Stimulated activated CD4-positive, alpha-beta T cell treated with anti-CD3 and anti-CD28 coated beads, Interleukin-1b, Interleukin-23, amount 100 ng/mL, for 1 hour (primary cell): ENCODE results near the gene SIX5.

Experiments
- DNase-seq, 2 donors: peaks; one replicate each; pipeline ENCODE4 v3.0.0-alpha.2; 2020; ENCODE audit warnings: low read depth in 2 of 2

Gene SIX5

GRCh38 chr19:45792470-45793177 is 23.6 kb upstream of the SIX5 start, which contains the start of gene DMWD:
DMWD (minus strand) TSS chr19:45792845; CDS start chr19:45792756, 89 bp downstream.
- peak; percentile 98 to 99 for DNase-seq

- DNase-seq = no peak
Measured at GRCh38 chr19:45791744-45792469, 22.9 kb upstream of the SIX5 start.

- no peak for DNase-seq
Measured at GRCh38 chr19:45790942-45791341, 21.9 kb upstream of the SIX5 start.

- no peak for DNase-seq
Measured at GRCh38 chr19:45789035-45789786, 20.2 kb upstream of the SIX5 start.

- no peak for DNase-seq
Measured at GRCh38 chr19:45786533-45786894, 17.5 kb upstream of the SIX5 start.

GRCh38 chr19:45785781-45786532 is 16.9 kb upstream of the SIX5 start:
- DNase-seq = no peak

GRCh38 chr19:45785097-45785496 is 16.0 kb upstream of the SIX5 start:
- no peak for DNase-seq

GRCh38 chr19:45784096-45784495 is 15.0 kb upstream of the SIX5 start:
- no peak for DNase-seq

- DNase-seq = no peak
Measured at GRCh38 chr19:45782820-45783785, 14.1 kb upstream of the SIX5 start.

- no peak for DNase-seq
Measured at GRCh38 chr19:45782162-45782691, 13.2 kb upstream of the SIX5 start, which contains the start of gene DMPK. DMPK (minus strand) TSS chr19:45782490; CDS start chr19:45782352, 138 bp downstream.

- DNase-seq = no peak
Measured at GRCh38 chr19:45781214-45782161, 12.4 kb upstream of the SIX5 start.

GRCh38 chr19:45780448-45781213 is 11.6 kb upstream of the SIX5 start:
- no peak for DNase-seq

- DNase-seq = no peak
Measured at GRCh38 chr19:45780146-45780447, 11.0 kb upstream of the SIX5 start.

- DNase-seq = peak; percentile 41 to 91
Measured at GRCh38 chr19:45779231-45780145, 10.4 kb upstream of the SIX5 start.

- no peak for DNase-seq
Measured at GRCh38 chr19:45778010-45778661, 9.1 kb upstream of the SIX5 start.

- no peak for DNase-seq
Measured at GRCh38 chr19:45777395-45777961, 8.4 kb upstream of the SIX5 start.

GRCh38 chr19:45774765-45775164 is 5.7 kb upstream of the SIX5 start:
- no peak for DNase-seq
